ENCODE results near the gene KANSL1.

DNA sequence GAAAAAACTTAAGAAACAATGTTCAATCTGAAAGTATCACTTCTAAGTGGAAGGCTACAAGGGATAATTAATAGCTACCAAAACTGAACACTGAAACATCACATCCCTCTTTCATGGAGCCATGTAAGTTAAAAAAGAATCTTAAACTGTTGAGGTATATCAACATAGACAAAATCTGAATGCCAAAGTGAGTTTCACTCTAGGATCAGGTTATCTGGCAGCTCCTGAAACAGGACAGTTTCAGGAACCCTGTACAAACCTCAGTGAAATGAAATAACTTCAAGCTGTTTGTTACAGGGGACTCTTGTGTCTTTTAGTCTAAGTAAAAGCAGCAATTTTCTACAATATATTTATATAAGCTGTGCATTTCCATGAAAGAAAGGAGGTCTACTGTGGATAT lies 73.2 kb downstream of the KANSL1 start:
- TF ChIP-seq, protein P1, sequence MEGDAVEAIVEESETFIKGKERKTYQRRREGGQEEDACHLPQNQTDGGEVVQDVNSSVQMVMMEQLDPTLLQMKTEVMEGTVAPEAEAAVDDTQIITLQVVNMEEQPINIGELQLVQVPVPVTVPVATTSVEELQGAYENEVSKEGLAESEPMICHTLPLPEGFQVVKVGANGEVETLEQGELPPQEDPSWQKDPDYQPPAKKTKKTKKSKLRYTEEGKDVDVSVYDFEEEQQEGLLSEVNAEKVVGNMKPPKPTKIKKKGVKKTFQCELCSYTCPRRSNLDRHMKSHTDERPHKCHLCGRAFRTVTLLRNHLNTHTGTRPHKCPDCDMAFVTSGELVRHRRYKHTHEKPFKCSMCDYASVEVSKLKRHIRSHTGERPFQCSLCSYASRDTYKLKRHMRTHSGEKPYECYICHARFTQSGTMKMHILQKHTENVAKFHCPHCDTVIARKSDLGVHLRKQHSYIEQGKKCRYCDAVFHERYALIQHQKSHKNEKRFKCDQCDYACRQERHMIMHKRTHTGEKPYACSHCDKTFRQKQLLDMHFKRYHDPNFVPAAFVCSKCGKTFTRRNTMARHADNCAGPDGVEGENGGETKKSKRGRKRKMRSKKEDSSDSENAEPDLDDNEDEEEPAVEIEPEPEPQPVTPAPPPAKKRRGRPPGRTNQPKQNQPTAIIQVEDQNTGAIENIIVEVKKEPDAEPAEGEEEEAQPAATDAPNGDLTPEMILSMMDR (IDR thresholded peaks at IDR 0.05), result no peak
- TF ChIP-seq POLR2A (IDR thresholded peaks at IDR 0.05), result no peak
